A549 (cell line): ENCODE results near the gene RNF123. TPM values are rescaled to one million over a fixed set of nuclear protein-coding genes. Genes with fewer than 3 reads are reported as not detected.

Experiments used
- ATAC-seq, 2 experiments: fragments of 200-7000 bp in 1 of 2; fragments of >200 bp in 1 of 2; cut with Nextera tagmentation in 1 of 2; cut with Tn5 transposase in 1 of 2; 3 replicates each; pipeline versions ENCODE4 v1.8.0 to v1.9.1; 2018 to 2020; ENCODE audit warnings: mild to moderate bottlenecking in 1 of 2, moderate library complexity in 1 of 2
- CTCF ChIA-PET: fragments of 300-600 bp; sonication (Branson Sonifier 250); formaldehyde crosslinking; extraction: SDS; loops from one replicate; lab custom pipeline; 2021; ENCODE audit warnings: antibody characterized with exemption, inconsistent platforms; lab: Yijun Ruan, JAX
- POLR2A ChIA-PET: fragments of 350-600 bp; formaldehyde crosslinking; extraction: SDS; loops from one replicate; lab custom pipeline; 2021; ENCODE audit warnings: antibody characterized with exemption, inconsistent platforms; lab: Yijun Ruan, JAX
- DNase-seq, 2 experiments: peaks; one replicate each; pipeline versions ENCODE4 v3.0.0 to v3.0.0-alpha.2; 2011 to 2016; ENCODE audit warnings: low read depth in 1 of 2, low spot score in 1 of 2
- FAIRE-seq: peaks from 2 replicates; lab custom pipeline; 2011; peaks lifted over from hg19 to GRCh38; lab: Jason Lieb, UNC
- H3K27ac ChIP-seq, 2 experiments: fragments of >200 bp; sonication (Bioruptor Twin); formaldehyde crosslinking; 3 replicates each; pipeline ENCODE4 v1.5.1; 2016 to 2017
- H3K4me1 ChIP-seq: fragments of >200 bp; sonication (Bioruptor Twin); formaldehyde crosslinking; 3 replicates; pipeline ENCODE4 v1.6.1; 2016
- H3K4me2 ChIP-seq: fragments of >200 bp; sonication (Bioruptor Twin); formaldehyde crosslinking; 3 replicates; pipeline ENCODE4 v1.6.1; 2016
- H3K4me3 ChIP-seq: fragments of >200 bp; sonication (Bioruptor Twin); formaldehyde crosslinking; 3 replicates; pipeline ENCODE4 v1.5.1; 2016
- H3K9me3 ChIP-seq: fragments of >200 bp; sonication (Bioruptor Twin); formaldehyde crosslinking; 3 replicates; pipeline ENCODE4 v1.6.1; 2016
- CBX8 ChIP-seq: fragments of 200-600 bp; sonication (generic); IDR thresholded peaks from 2 replicates; pipeline ENCODE4 v1.6.1; 2016
- CHD4 ChIP-seq: fragments of 200-600 bp; sonication (generic); IDR thresholded peaks from 2 replicates; pipeline ENCODE4 v1.6.1; 2016; ENCODE audit warnings: antibody characterized with exemption, mild to moderate bottlenecking, borderline replicate concordance
- FOSB ChIP-seq: fragments of 250-450 bp; sonication (Bioruptor Pico); IDR thresholded peaks from 2 replicates; pipeline ENCODE4 v1.5.0; 2020; ENCODE audit warnings: mild to moderate bottlenecking, moderate library complexity
- FOXS1 ChIP-seq: fragments of 250-450 bp; sonication (Bioruptor Pico); IDR thresholded peaks from 2 replicates; pipeline ENCODE4 v1.5.0; 2020; ENCODE audit warnings: mild to moderate bottlenecking, moderate library complexity
- HEYL ChIP-seq: fragments of 250-450 bp; sonication (Bioruptor Pico); IDR thresholded peaks from 2 replicates; pipeline ENCODE4 v1.8.0; 2021; ENCODE audit warnings: mild to moderate bottlenecking, moderate library complexity
- HOXB13 ChIP-seq: fragments of 250-450 bp; sonication (Bioruptor Pico); IDR thresholded peaks from 2 replicates; pipeline ENCODE4 v1.5.0; 2020; ENCODE audit warnings: low read depth, mild to moderate bottlenecking, moderate library complexity
- HOXB5 ChIP-seq: fragments of 250-450 bp; sonication (Bioruptor Pico); IDR thresholded peaks from 2 replicates; pipeline ENCODE4 v1.5.0; 2020; ENCODE audit warnings: mild to moderate bottlenecking, moderate library complexity
- JUN ChIP-seq, 2 experiments: fragments of >200 bp; sonication (Bioruptor Twin); formaldehyde crosslinking; IDR thresholded peaks; 2 replicates in 1 of 2; 3 replicates in 1 of 2; pipeline ENCODE4 v1.6.1; 2016 to 2017
- KDM1A ChIP-seq: fragments of 200-600 bp; sonication (generic); IDR thresholded peaks from 2 replicates; pipeline ENCODE4 v1.6.1; 2016; ENCODE audit warnings: low read depth, mild to moderate bottlenecking
- MYC ChIP-seq: IDR thresholded peaks from 2 replicates; pipeline ENCODE4 v1.6.1; 2012; ENCODE audit warnings: mild to moderate bottlenecking, inconsistent platforms, low read length, improper control_type of control experiment, borderline replicate concordance
- NFE2L2 ChIP-seq: fragments of 150-350 bp; conservative IDR thresholded peaks from 2 replicates; pipeline ENCODE4 v1.6.1; 2014; ENCODE audit warnings: low read length
- POLR2A ChIP-seq: IDR thresholded peaks from 2 replicates; pipeline ENCODE4 v1.6.1; 2012; ENCODE audit warnings: mild to moderate bottlenecking, low read length
- RAD21 ChIP-seq, 2 experiments: fragments of >200 bp in 1 of 2; sonication (Bioruptor Twin) in 1 of 2; formaldehyde crosslinking in 1 of 2; IDR thresholded peaks in 1 of 2; conservative IDR thresholded peaks in 1 of 2; 2 replicates in 1 of 2; 3 replicates in 1 of 2; pipeline ENCODE4 v1.6.1; 2012 to 2018; ENCODE audit warnings: inconsistent platforms in 1 of 2
- SREBF2 ChIP-seq: fragments of 450-650 bp; IDR thresholded peaks from 2 replicates; pipeline ENCODE4 v1.6.1; 2014; ENCODE audit warnings: mild to moderate bottlenecking, moderate library complexity
- ZNF302 ChIP-seq: fragments of 250-450 bp; sonication (Bioruptor Pico); IDR thresholded peaks from 2 replicates; pipeline ENCODE4 v1.9.0; 2021; ENCODE audit warnings: inconsistent platforms, mild to moderate bottlenecking, moderate library complexity
- WGBS: methylation state at CpG from one replicate; pipeline ENCODE4 v1.1.6; 2017; ENCODE audit errors: missing lambda C conversion rate; 5-methylcytosine and 5-hydroxymethylcytosine counted together
- polyA plus RNA-seq, 4 experiments: library from polyadenylated mRNA; depleted of rRNA in 3 of 4; stranded (reverse); fragments of >200 nt; fragmentation: RNase III in 1 of 4; extraction: RNeasy Plus Mini Kit Qiagen cat#74134 plus additional on column Dnase treatment in 1 of 4; gene quantifications; 2 replicates in 3 of 4; 3 replicates in 1 of 4; pipeline ENCODE4 v1.2.3, GENCODE V29; 2011 to 2017
- TF ChIP-seq, protein P1 (sequence below): fragments of 150-350 bp; IDR thresholded peaks from 2 replicates; pipeline ENCODE4 v1.6.1; 2014; ENCODE audit warnings: low read depth, mild to moderate bottlenecking, low read length
- TF ChIP-seq, protein P2 (sequence below): fragments of 450-650 bp; IDR thresholded peaks from 2 replicates; pipeline ENCODE4 v1.6.1; 2014; ENCODE audit warnings: antibody characterized with exemption
- TF ChIP-seq, protein P3 (sequence below): IDR thresholded peaks from 2 replicates; pipeline ENCODE4 v1.6.1; 2012; ENCODE audit warnings: low read depth, borderline replicate concordance
- TF ChIP-seq, protein P4 (sequence below): IDR thresholded peaks from 2 replicates; pipeline ENCODE4 v1.6.1; 2012

Gene RNF123
- polyA plus RNA-seq, 2 of the 4 experiments (the other 2 are of a cell fraction), result 14.4 to 16.0 TPM

DNA sequence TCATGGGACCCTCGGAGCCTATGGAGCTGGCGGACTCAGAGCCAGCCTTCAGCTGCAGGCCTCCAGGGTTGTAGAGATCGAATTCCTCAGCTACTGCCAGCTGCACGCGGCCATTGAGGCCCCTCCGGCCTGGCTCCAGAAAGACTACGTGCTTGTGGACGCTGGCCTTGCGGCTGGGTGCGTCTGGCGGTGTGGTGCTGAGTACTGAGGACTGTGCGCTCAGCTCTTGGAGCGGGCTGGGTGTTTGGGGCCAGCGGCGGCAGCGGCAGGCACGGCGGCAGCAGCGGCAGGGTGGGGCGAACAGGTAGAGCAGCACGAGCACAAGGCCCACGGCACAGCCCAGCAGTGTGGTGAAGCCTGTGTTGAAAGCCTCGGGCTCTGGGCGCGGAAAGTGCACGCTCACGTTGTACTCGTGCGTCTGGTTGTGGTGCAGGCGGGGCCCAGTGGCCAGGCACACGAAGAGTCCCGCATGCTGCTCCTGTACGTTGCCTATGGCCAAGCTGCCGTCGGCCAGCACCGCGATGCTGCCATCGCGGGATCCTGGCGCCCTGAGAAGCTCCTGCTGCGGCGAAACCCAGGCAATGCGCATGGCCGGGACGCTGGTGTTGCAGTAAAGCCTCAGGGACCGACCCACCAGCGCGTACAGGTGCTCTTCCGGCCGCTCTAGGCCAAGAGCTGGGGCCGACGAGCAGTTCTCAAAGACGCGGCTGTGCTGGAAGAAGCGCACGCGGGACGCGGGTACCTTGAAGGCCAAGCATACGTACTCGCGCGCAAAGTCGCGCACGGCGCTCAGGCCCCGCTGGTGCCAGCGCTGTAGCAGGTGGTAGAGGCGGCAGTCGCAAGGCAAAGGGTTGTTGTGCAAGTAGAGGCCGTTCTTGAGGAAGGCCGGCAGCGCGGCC is 28.9 kb downstream of the RNF123 start:
- Histone ChIP-seq H3K9me3 (no peaks in the 10 kb centered on the region), H3K4me2 (no peak overlapping the region), H3K4me3 (no peak overlapping the region), H3K4me1 (peaks cover 8% of the 10 kb centered on the region; the same call in 2 of the 3 replicates), H3K27ac (no peak overlapping the region)
- ChIA-PET POLR2A (no interaction called here), CTCF (interaction anchor here (1.1 to 3.7 kb wide), 3 partner anchors 10 to 16 kb away, joined by 4 to 24 read pairs (median 4); no protein-coding TSS in a partner anchor)
- 96% methylated on average over 49 of the region's 75 CpGs for WGBS
- FAIRE-seq (no peak), ATAC-seq (no peak), DNase-seq (no peak)
- TF ChIP-seq MYC, result no peak

DNA sequence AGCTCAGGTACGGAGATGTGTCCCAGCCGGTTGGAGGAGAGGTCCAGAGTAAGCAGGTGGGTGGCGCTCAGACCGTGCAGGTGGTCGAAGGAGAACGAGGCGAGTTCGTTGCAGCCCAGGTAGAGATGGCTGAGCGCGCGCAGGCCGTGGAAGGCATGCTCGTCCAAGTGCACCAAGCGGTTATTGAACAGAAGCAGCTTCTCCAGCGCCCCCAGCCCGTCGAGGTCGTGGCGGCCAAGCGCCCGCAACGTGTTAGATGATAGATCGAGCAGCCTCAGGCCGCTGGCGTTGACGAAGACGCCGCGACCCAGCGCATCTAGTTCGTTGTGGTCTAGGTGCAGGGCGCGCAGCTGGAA is 29.5 kb downstream of the RNF123 start:
- ChIA-PET POLR2A (no interaction called here), CTCF (interaction anchor here (1.1 to 3.7 kb wide), 3 partner anchors 11 to 16 kb away, joined by 4 to 24 read pairs (median 4); no protein-coding TSS in a partner anchor)
- no peak overlapping the region for H3K4me3 ChIP-seq
- FAIRE-seq (no peak), DNase-seq (no peak), ATAC-seq (no peak)
- no peak for TF ChIP-seq HOXB5 (CRISPR knock-in tag)
- TF ChIP-seq, protein P1, sequence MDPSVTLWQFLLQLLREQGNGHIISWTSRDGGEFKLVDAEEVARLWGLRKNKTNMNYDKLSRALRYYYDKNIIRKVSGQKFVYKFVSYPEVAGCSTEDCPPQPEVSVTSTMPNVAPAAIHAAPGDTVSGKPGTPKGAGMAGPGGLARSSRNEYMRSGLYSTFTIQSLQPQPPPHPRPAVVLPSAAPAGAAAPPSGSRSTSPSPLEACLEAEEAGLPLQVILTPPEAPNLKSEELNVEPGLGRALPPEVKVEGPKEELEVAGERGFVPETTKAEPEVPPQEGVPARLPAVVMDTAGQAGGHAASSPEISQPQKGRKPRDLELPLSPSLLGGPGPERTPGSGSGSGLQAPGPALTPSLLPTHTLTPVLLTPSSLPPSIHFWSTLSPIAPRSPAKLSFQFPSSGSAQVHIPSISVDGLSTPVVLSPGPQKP, result no peak
- no peak for TF ChIP-seq HEYL
- no peak for TF ChIP-seq HOXB13 (CRISPR knock-in tag)
- no peak for TF ChIP-seq ZNF302
- no peak for TF ChIP-seq CHD4
- TF ChIP-seq, protein P2, sequence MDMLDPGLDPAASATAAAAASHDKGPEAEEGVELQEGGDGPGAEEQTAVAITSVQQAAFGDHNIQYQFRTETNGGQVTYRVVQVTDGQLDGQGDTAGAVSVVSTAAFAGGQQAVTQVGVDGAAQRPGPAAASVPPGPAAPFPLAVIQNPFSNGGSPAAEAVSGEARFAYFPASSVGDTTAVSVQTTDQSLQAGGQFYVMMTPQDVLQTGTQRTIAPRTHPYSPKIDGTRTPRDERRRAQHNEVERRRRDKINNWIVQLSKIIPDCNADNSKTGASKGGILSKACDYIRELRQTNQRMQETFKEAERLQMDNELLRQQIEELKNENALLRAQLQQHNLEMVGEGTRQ, result no peak
- TF ChIP-seq CBX8, result no peak
- TF ChIP-seq, protein P3, sequence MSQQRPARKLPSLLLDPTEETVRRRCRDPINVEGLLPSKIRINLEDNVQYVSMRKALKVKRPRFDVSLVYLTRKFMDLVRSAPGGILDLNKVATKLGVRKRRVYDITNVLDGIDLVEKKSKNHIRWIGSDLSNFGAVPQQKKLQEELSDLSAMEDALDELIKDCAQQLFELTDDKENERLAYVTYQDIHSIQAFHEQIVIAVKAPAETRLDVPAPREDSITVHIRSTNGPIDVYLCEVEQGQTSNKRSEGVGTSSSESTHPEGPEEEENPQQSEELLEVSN, result no peak
- TF ChIP-seq NFE2L2, result no peak
- no peak for TF ChIP-seq FOSB
- TF ChIP-seq SREBF2, result no peak
- no peak for TF ChIP-seq KDM1A
- TF ChIP-seq FOXS1, result no peak
- H3K4me1 ChIP-seq, result peaks cover 8% of the 10 kb centered on the region; the same call in 2 of the 3 replicates
- H3K9me3 ChIP-seq, result no peaks in the 10 kb centered on the region
- no peak overlapping the region for H3K27ac ChIP-seq
- H3K4me2 ChIP-seq, result peak overlapping the region; percentile 84; the same call in 2 of the 3 replicates
- WGBS, result 95% methylated on average over 28 of the region's 33 CpGs

DNA sequence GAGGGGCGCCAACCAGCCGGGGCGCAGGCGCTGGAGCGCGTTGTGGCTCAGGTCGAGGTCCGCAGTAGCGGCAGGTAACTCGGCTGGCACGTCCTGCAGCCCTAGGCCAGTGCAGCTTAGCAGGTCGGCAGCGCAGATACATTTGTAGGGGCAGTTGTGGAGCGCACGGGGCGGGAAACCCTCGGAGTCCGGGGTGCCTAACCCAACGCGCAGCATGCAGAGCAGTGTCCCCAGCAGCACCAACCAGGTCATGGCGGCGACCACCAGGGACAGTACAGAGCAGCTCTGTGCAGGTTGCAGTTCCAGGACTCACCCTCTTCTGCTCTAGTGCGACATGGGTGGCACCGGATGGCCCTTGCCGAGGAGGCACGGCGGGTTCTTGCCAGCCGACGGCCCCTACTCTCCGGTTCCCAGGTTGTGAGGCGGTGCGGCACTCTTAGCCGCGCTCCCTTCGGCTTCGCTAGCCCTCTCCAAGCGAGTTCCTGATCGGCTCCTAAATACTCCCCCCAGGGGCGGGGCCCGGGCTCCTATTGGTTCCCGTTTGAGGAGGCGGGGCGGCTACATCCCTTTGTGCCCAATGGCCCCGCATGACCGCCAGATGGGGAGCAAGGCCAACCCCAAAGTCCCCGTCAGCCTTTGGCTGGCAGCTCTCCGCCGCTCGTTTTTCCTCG is 30.0 kb downstream of the RNF123 start, which contains the start of gene AMIGO3:
Gene AMIGO3 (minus strand): TSS at position 471 of the 671 bp plus-strand sequence. CDS start 219 bp downstream, at position 252.
- no peak for FAIRE-seq
- CTCF ChIA-PET, result interaction anchor here (1.1 to 3.7 kb wide), 4 partner anchors 11 to 120 kb away, joined by 4 to 24 read pairs (median 11); no protein-coding TSS in a partner anchor
- TF ChIP-seq RAD21 (conservative IDR thresholded peaks at IDR 0.05 in 1 of 2, IDR thresholded peaks at IDR 0.05 in 1 of 2) (no peak), POLR2A (peak; percentile 63), JUN (IDR thresholded peaks at IDR 0.05) (peak in 1 of 2 experiments; percentile 47; a peak in 2 of 5 replicates)
- TF ChIP-seq, protein P2, result no peak
- TF ChIP-seq, protein P4, sequence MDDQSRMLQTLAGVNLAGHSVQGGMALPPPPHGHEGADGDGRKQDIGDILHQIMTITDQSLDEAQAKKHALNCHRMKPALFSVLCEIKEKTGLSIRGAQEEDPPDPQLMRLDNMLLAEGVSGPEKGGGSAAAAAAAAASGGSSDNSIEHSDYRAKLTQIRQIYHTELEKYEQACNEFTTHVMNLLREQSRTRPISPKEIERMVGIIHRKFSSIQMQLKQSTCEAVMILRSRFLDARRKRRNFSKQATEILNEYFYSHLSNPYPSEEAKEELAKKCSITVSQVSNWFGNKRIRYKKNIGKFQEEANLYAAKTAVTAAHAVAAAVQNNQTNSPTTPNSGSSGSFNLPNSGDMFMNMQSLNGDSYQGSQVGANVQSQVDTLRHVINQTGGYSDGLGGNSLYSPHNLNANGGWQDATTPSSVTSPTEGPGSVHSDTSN, result peak; percentile 65
- TF ChIP-seq, all 56 proteins: peak for 3
- 70% methylated on average over 15 of the region's 50 CpGs for WGBS
- Histone ChIP-seq H3K27ac (peak within 1 kb of the TSS in 1 of 2 experiments; percentile 79; a peak in 3 of 6 replicates), H3K4me2 (peak within 1 kb of the TSS; percentile 84), H3K4me1 (peaks cover 8% of the 10 kb centered on the region), H3K4me3 (peak within 1 kb of the TSS; percentile 34; the same call in 2 of the 3 replicates), H3K9me3 (no peaks in the 10 kb centered on the region)
- DNase-seq, result peak; percentile 82 to 96
- ATAC-seq, result peak; percentile 63 to 77
- POLR2A ChIA-PET, result no interaction called here
